Activated naive CD4-positive, alpha-beta T cell treated with anti-CD3 and anti-CD28 coated beads, Interleukin-2, amount 10 ng/mL, durations not matched to agents 7 days and 5 days (primary cell): ENCODE results near the gene PCCA.
A peak's percentile ranks its signal among the peaks of the same experiment; 100 is the strongest.

Source experiments
- CTCF ChIA-PET: fragments of 350-600 bp; sonication (Branson Sonifier 250); formaldehyde crosslinking; loops from one replicate; lab custom pipeline; 2021; ENCODE audit warnings: antibody characterized with exemption; lab: Charles Lee
- DNase-seq: peaks from one replicate; pipeline ENCODE4 v3.0.0-alpha.2; 2020
- H3K27ac Mint-ChIP-seq: one replicate; pipeline ENCODE4 v1.8.0; 2021; ENCODE audit warnings: mild to moderate bottlenecking, moderate library complexity, mixed read lengths
- H3K27me3 Mint-ChIP-seq: one replicate; pipeline ENCODE4 v1.8.0; 2021; ENCODE audit warnings: mild to moderate bottlenecking, mixed read lengths
- H3K36me3 Mint-ChIP-seq: one replicate; pipeline ENCODE4 v1.8.0; 2021; ENCODE audit warnings: mixed read lengths
- H3K4me1 Mint-ChIP-seq: one replicate; pipeline ENCODE4 v1.8.0; 2021; ENCODE audit warnings: mixed read lengths
- H3K4me3 Mint-ChIP-seq: one replicate; pipeline ENCODE4 v1.8.0; 2021; ENCODE audit warnings: mild to moderate bottlenecking, moderate library complexity, mixed read lengths
- H3K9me3 Mint-ChIP-seq: one replicate; pipeline ENCODE4 v1.8.0; 2021; ENCODE audit warnings: mixed read lengths

The PCCA gene

GRCh38 chr13:100545684-100546061 is 456.8 kb downstream of the PCCA start:
- H3K27ac Mint-ChIP-seq: no peak overlapping the region
- CTCF ChIA-PET: no interaction called here
- peaks cover 10% of the 10 kb centered on the region for H3K4me1 Mint-ChIP-seq
- H3K36me3 Mint-ChIP-seq: no peaks in the 10 kb centered on the region
- H3K9me3 Mint-ChIP-seq: no peaks in the 10 kb centered on the region
- H3K27me3 Mint-ChIP-seq: peaks cover 4% of the 10 kb centered on the region
- no peak overlapping the region for H3K4me3 Mint-ChIP-seq
- DNase-seq: no peak

- Mint-ChIP-seq H3K4me3 (no peak overlapping the region), H3K27ac (no peak overlapping the region), H3K36me3 (no peaks in the 10 kb centered on the region), H3K9me3 (no peaks in the 10 kb centered on the region), H3K4me1 (peaks cover 9% of the 10 kb centered on the region), H3K27me3 (peaks cover 4% of the 10 kb centered on the region)
- CTCF ChIA-PET: no interaction called here
- DNase-seq: no peak
These were observed 458.0 kb downstream of the PCCA start for GRCh38 chr13:100546713-100547405.

GRCh38 chr13:100547791-100548201 is 458.9 kb downstream of the PCCA start:
- CTCF ChIA-PET: no interaction called here
- no peak for DNase-seq
- Mint-ChIP-seq H3K9me3 (no peaks in the 10 kb centered on the region), H3K4me1 (peaks cover 2% of the 10 kb centered on the region), H3K27me3 (no peaks in the 10 kb centered on the region), H3K36me3 (no peaks in the 10 kb centered on the region), H3K4me3 (no peak overlapping the region), H3K27ac (no peak overlapping the region)

- no peaks in the 10 kb centered on the region for H3K4me1 Mint-ChIP-seq
- H3K27ac Mint-ChIP-seq: no peak overlapping the region
- no peaks in the 10 kb centered on the region for H3K9me3 Mint-ChIP-seq
- H3K36me3 Mint-ChIP-seq: no peaks in the 10 kb centered on the region
- CTCF ChIA-PET: no interaction called here
- no peak for DNase-seq
- no peaks in the 10 kb centered on the region for H3K27me3 Mint-ChIP-seq
- H3K4me3 Mint-ChIP-seq: no peak overlapping the region
These were observed 460.4 kb downstream of the PCCA start for GRCh38 chr13:100549316-100549715.

- Mint-ChIP-seq H3K9me3 (no peaks in the 10 kb centered on the region), H3K27me3 (peaks cover 4% of the 10 kb centered on the region), H3K36me3 (no peaks in the 10 kb centered on the region), H3K4me1 (no peaks in the 10 kb centered on the region), H3K27ac (no peak overlapping the region), H3K4me3 (no peak overlapping the region)
- no peak for DNase-seq
- CTCF ChIA-PET: no interaction called here
These were observed 463.9 kb downstream of the PCCA start for GRCh38 chr13:100552755-100553154.

- Mint-ChIP-seq H3K27me3 (peaks cover 8% of the 10 kb centered on the region), H3K4me3 (no peak overlapping the region), H3K9me3 (no peaks in the 10 kb centered on the region), H3K36me3 (no peaks in the 10 kb centered on the region), H3K27ac (no peak overlapping the region), H3K4me1 (no peaks in the 10 kb centered on the region)
- DNase-seq: no peak
- CTCF ChIA-PET: interaction anchor here (1.3 to 2.1 kb wide), 2 partner anchors 13 to 14 kb away, joined by 3 to 14 read pairs; no protein-coding TSS in a partner anchor
These were observed 471.0 kb downstream of the PCCA start for GRCh38 chr13:100559886-100560285.

- Mint-ChIP-seq H3K27ac (no peak overlapping the region), H3K4me1 (no peaks in the 10 kb centered on the region), H3K4me3 (no peak overlapping the region), H3K9me3 (peaks cover under 1% of the 10 kb centered on the region), H3K36me3 (peaks cover 1% of the 10 kb centered on the region), H3K27me3 (peaks cover 4% of the 10 kb centered on the region)
- CTCF ChIA-PET: interaction anchor here (0.8 to 2.1 kb wide), 3 partner anchors 12 to 26 kb away, joined by 3 to 14 read pairs (median 4); no protein-coding TSS in a partner anchor
- no peak for DNase-seq
These were observed 471.7 kb downstream of the PCCA start for GRCh38 chr13:100560498-100561157.

- CTCF ChIA-PET: interaction anchor here (0.8 to 2.1 kb wide), 3 partner anchors 12 to 26 kb away, joined by 3 to 14 read pairs (median 4); no protein-coding TSS in a partner anchor
- H3K27me3 Mint-ChIP-seq: peaks cover 5% of the 10 kb centered on the region
- no peak for DNase-seq
- no peaks in the 10 kb centered on the region for H3K4me1 Mint-ChIP-seq
- H3K27ac Mint-ChIP-seq: no peak overlapping the region
- peaks cover 2% of the 10 kb centered on the region for H3K36me3 Mint-ChIP-seq
- peaks cover 3% of the 10 kb centered on the region for H3K9me3 Mint-ChIP-seq
- H3K4me3 Mint-ChIP-seq: no peak overlapping the region
These were observed 472.2 kb downstream of the PCCA start for GRCh38 chr13:100561158-100561499.

GRCh38 chr13:100561599-100562204 is 472.8 kb downstream of the PCCA start:
- peaks cover 3% of the 10 kb centered on the region for H3K9me3 Mint-ChIP-seq
- CTCF ChIA-PET: interaction anchor here (0.8 to 1.3 kb wide), 2 partner anchors 11 to 25 kb away, joined by 3 to 4 read pairs; no protein-coding TSS in a partner anchor
- no peak overlapping the region for H3K27ac Mint-ChIP-seq
- H3K4me1 Mint-ChIP-seq: no peaks in the 10 kb centered on the region
- peaks cover 8% of the 10 kb centered on the region for H3K27me3 Mint-ChIP-seq
- peaks cover 2% of the 10 kb centered on the region for H3K36me3 Mint-ChIP-seq
- no peak for DNase-seq
- no peak overlapping the region for H3K4me3 Mint-ChIP-seq

GRCh38 chr13:100563779-100564178 is 474.9 kb downstream of the PCCA start:
- DNase-seq: no peak
- Mint-ChIP-seq H3K27me3 (peaks cover 5% of the 10 kb centered on the region), H3K9me3 (peaks cover 3% of the 10 kb centered on the region), H3K36me3 (peaks cover 2% of the 10 kb centered on the region), H3K4me3 (no peak overlapping the region), H3K4me1 (no peaks in the 10 kb centered on the region), H3K27ac (no peak overlapping the region)
- CTCF ChIA-PET: no interaction called here

- H3K27me3 Mint-ChIP-seq: peaks cover 4% of the 10 kb centered on the region
- H3K36me3 Mint-ChIP-seq: peaks cover 2% of the 10 kb centered on the region
- no peaks in the 10 kb centered on the region for H3K4me1 Mint-ChIP-seq
- peaks cover 3% of the 10 kb centered on the region for H3K9me3 Mint-ChIP-seq
- no peak overlapping the region for H3K4me3 Mint-ChIP-seq
- CTCF ChIA-PET: no interaction called here
- DNase-seq: no peak
- H3K27ac Mint-ChIP-seq: no peak overlapping the region
These were observed 475.7 kb downstream of the PCCA start for GRCh38 chr13:100564444-100565223.

GRCh38 chr13:100565286-100565685 is 476.4 kb downstream of the PCCA start:
- H3K36me3 Mint-ChIP-seq: peaks cover 2% of the 10 kb centered on the region
- peaks cover 3% of the 10 kb centered on the region for H3K9me3 Mint-ChIP-seq
- no peak overlapping the region for H3K4me3 Mint-ChIP-seq
- H3K27me3 Mint-ChIP-seq: peaks cover 9% of the 10 kb centered on the region
- CTCF ChIA-PET: no interaction called here
- no peak overlapping the region for H3K27ac Mint-ChIP-seq
- DNase-seq: no peak
- no peaks in the 10 kb centered on the region for H3K4me1 Mint-ChIP-seq

- no peak overlapping the region for H3K4me3 Mint-ChIP-seq
- H3K9me3 Mint-ChIP-seq: peaks cover 3% of the 10 kb centered on the region
- no peaks in the 10 kb centered on the region for H3K4me1 Mint-ChIP-seq
- DNase-seq: no peak
- H3K27me3 Mint-ChIP-seq: peaks cover 9% of the 10 kb centered on the region
- peaks cover 2% of the 10 kb centered on the region for H3K36me3 Mint-ChIP-seq
- CTCF ChIA-PET: no interaction called here
- H3K27ac Mint-ChIP-seq: no peak overlapping the region
These were observed 477.6 kb downstream of the PCCA start for GRCh38 chr13:100566543-100566942.

- Mint-ChIP-seq H3K4me3 (no peak overlapping the region), H3K36me3 (peaks cover 6% of the 10 kb centered on the region), H3K27me3 (peaks cover 5% of the 10 kb centered on the region), H3K9me3 (no peaks in the 10 kb centered on the region), H3K27ac (no peak overlapping the region), H3K4me1 (peaks cover 33% of the 10 kb centered on the region)
- CTCF ChIA-PET: interaction anchor here (0.6 to 5.0 kb wide), 28 partner anchors 11 to 933 kb away, joined by 3 to 74 read pairs (median 4); partner anchors contain the start of genes GGACT and TMTC4
- DNase-seq: peak; percentile 85
These were observed 484.2 kb downstream of the PCCA start for GRCh38 chr13:100573121-100573520.
